H1 (cell line): Measurements from ENCODE around the gene MAP3K14. TPM values are rescaled to one million over a fixed set of nuclear protein-coding genes. Genes with fewer than 3 reads are reported as not detected.

Experiments used
- E2F6 ChIP-seq: IDR thresholded peaks from 2 replicates; pipeline ENCODE4 v1.6.1; 2012; ENCODE audit warnings: inconsistent platforms
- EP300 ChIP-seq, 2 experiments: IDR thresholded peaks; 1 replicate in 1 of 2; 2 replicates in 1 of 2; pipeline ENCODE4 v1.6.1; 2011 to 2012; ENCODE audit warnings: low read depth in 2 of 2, low read length in 2 of 2, mild to moderate bottlenecking in 2 of 2, borderline replicate concordance in 1 of 2, inconsistent platforms in 1 of 2, moderate library complexity in 1 of 2
- FOSL1 ChIP-seq: IDR thresholded peaks from 2 replicates; pipeline ENCODE4 v1.6.1; 2011; ENCODE audit warnings: mild to moderate bottlenecking, low read depth, low read length, moderate library complexity; ENCODE audit not compliant: insufficient read depth
- GABPA ChIP-seq: IDR thresholded peaks from 2 replicates; pipeline ENCODE4 v1.6.1; 2011; ENCODE audit warnings: mild to moderate bottlenecking, low read length, moderate library complexity, borderline replicate concordance; ENCODE audit not compliant: insufficient read depth
- HDAC6 ChIP-seq: IDR thresholded peaks from one replicate; pipeline ENCODE4 v1.7.1; 2012; ENCODE audit warnings: low read depth, mild to moderate bottlenecking, inconsistent platforms, low read length, moderate library complexity
- JUN ChIP-seq: IDR thresholded peaks from 2 replicates; pipeline ENCODE4 v1.6.1; 2011; ENCODE audit warnings: low read depth, mild to moderate bottlenecking, improper control_type of control experiment, low read length
- JUND ChIP-seq: IDR thresholded peaks from 2 replicates; pipeline ENCODE4 v1.6.1; 2011; ENCODE audit warnings: mild to moderate bottlenecking, improper control_type of control experiment, low read length
- NRF1 ChIP-seq: IDR thresholded peaks from 2 replicates; pipeline ENCODE4 v1.6.1; 2011; ENCODE audit warnings: mild to moderate bottlenecking, low read depth, low read length, improper control_type of control experiment
- PHF8 ChIP-seq: fragments of 200-600 bp; sonication (generic); conservative IDR thresholded peaks from 2 replicates; pipeline ENCODE4 v1.7.1; 2012; ENCODE audit warnings: low read depth, mild to moderate bottlenecking, inconsistent platforms, low read length, moderate library complexity
- POLR2A ChIP-seq, 2 experiments: IDR thresholded peaks; 1 replicate in 1 of 2; 2 replicates in 1 of 2; pipeline ENCODE4 v1.6.1; 2011; ENCODE audit warnings: low read depth in 2 of 2, low read length in 2 of 2, mild to moderate bottlenecking in 2 of 2; ENCODE audit errors: control extremely low read depth in 1 of 2
- POLR2AphosphoS5 ChIP-seq: IDR thresholded peaks from 2 replicates; pipeline ENCODE4 v1.6.1; 2011; ENCODE audit warnings: low read depth, low read length
- RNF2 ChIP-seq: fragments of 200-900, 300-1000 bp; sonication (generic); IDR thresholded peaks from 2 replicates; pipeline ENCODE4 v1.7.1; 2016; ENCODE audit warnings: borderline replicate concordance, low read depth, mild to moderate bottlenecking, antibody characterized with exemption, low read length; ENCODE audit not compliant: poor library complexity, severe bottlenecking; ENCODE audit errors: missing control alignments
- RXRA ChIP-seq: IDR thresholded peaks from 2 replicates; pipeline ENCODE4 v1.6.1; 2011; ENCODE audit warnings: low read depth, mild to moderate bottlenecking, low read length, moderate library complexity; ENCODE audit not compliant: insufficient read depth
- SIN3A ChIP-seq, 2 experiments: IDR thresholded peaks in 1 of 2; conservative IDR thresholded peaks in 1 of 2; 2 replicates each; pipeline ENCODE4 v1.6.1; 2011 to 2012; ENCODE audit warnings: low read length in 2 of 2, improper control_type of control experiment in 1 of 2, low read depth in 1 of 2, mild to moderate bottlenecking in 1 of 2
- SIRT6 ChIP-seq: IDR thresholded peaks from one replicate; pipeline ENCODE4 v1.7.1; 2012; ENCODE audit warnings: low read length, inconsistent platforms
- TAF1 ChIP-seq: IDR thresholded peaks from 2 replicates; pipeline ENCODE4 v1.6.1; 2011; ENCODE audit warnings: mild to moderate bottlenecking, low read depth, low read length
- TBP ChIP-seq: IDR thresholded peaks from 2 replicates; pipeline ENCODE4 v1.6.1; 2011; ENCODE audit warnings: low read depth, low read length, improper control_type of control experiment
- TCF12 ChIP-seq: IDR thresholded peaks from 2 replicates; pipeline ENCODE4 v1.6.1; 2011; ENCODE audit warnings: low read depth, mild to moderate bottlenecking, low read length
- TEAD4 ChIP-seq: IDR thresholded peaks from 2 replicates; pipeline ENCODE4 v1.6.1; 2012; ENCODE audit warnings: low read depth, low read length, inconsistent platforms, mixed read lengths
- YY1 ChIP-seq: IDR thresholded peaks from 2 replicates; pipeline ENCODE4 v1.6.1; 2011; ENCODE audit warnings: low read depth, mild to moderate bottlenecking, low read length
- polyA plus RNA-seq, 7 experiments: library from polyadenylated mRNA; depleted of rRNA in 3 of 7; stranded (reverse) in 5 of 7; unstranded in 2 of 7; fragments of >200 nt in 5 of 7; fragments of 200-250 nt in 2 of 7; gene quantifications; 1 replicate in 5 of 7; 2 replicates in 1 of 7; 4 replicates in 1 of 7; pipeline versions ENCODE4 v1.2.1 to v1.2.3, GENCODE V29; 2011 to 2013; ENCODE audit warnings: missing spikeins in 2 of 7, mixed read lengths in 2 of 7
- total RNA-seq: library from RNA; stranded (reverse); fragmentation: NEBNext Ultra II Directional; extraction: Animal tissue kit (Norgen Biotek cat#: 25700); gene quantifications from 2 replicates; pipeline ENCODE4 v1.2.1, GENCODE V29; 2021
- TF ChIP-seq, protein P1 (sequence below), 3 experiments: IDR thresholded peaks; 1 replicate in 2 of 3; 2 replicates in 1 of 3; pipeline versions ENCODE4 v1.5.1 to v1.6.1; 2011; ENCODE audit warnings: low read length in 3 of 3, mild to moderate bottlenecking in 3 of 3, inconsistent platforms in 2 of 3, low read depth in 1 of 3, moderate library complexity in 1 of 3; ENCODE audit not compliant: insufficient read depth in 1 of 3; ENCODE audit errors: control extremely low read depth in 1 of 3

MAP3K14 gene
- total and polyA plus RNA-seq, 2 of the 8 experiments (the other 6 are each of a cell fraction or from before 2014, with no cell fraction given) = 5.2 to 6.1 TPM

DNA sequence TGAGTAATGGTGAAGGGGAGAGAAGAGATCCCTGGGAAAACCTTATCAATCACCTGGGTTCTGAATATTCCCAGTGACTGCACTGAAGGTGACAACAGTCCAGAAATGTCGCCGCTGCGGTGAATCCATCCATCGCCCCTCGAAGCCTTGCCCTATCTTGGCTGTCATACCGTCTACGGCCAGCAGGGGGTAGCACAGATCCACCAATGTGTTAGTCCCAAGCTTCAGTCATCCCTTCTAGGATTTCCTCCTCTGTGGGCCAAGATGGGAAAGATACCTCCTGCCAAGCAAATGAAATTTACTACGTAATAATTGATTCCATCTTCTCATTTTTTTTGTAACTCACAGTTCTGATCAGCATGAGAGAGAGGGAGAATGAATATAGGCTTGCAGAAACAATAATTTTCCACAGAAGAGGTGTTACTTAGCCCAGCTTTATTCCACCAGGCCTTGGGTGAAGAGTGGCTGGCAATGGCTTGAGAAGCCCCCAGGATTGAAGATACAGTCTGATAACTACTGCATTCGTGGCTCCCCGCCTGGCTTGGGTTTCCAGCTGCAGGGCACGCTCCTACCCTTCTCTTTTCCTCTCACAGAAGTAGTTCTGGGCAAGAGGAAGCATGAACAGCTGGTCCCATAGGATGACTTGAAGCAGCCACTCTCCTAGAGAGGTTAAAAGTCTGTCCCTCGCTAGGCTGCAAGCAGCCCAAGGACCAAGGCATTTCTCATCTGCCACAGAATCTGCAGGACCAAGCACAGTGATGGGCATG is 97.7 kb downstream of the MAP3K14 start (continued):
- TF ChIP-seq JUN = no peak
- TF ChIP-seq POLR2A (IDR thresholded peaks at IDR 0.05; ENCODE audit: control extremely low read depth in 1 of 2, low read depth in 2 of 2, low read length in 2 of 2) = no peak
- no peak for TF ChIP-seq YY1
- TF ChIP-seq SIN3A (conservative IDR thresholded peaks at IDR 0.05 in 1 of 2, IDR thresholded peaks at IDR 0.05 in 1 of 2; ENCODE audit: low read depth in 1 of 2, low read length in 2 of 2) = peak in 1 of 2 experiments; percentile 52; a peak in 1 of 4 replicates
- TF ChIP-seq E2F6 = no peak
- 0 out of 2 replicates have a peak, but pooled peaks have one; percentile 19 for TF ChIP-seq TEAD4
- no peak for TF ChIP-seq EP300 (IDR thresholded peaks at IDR 0.05; ENCODE audit: borderline replicate concordance in 1 of 2, low read depth in 2 of 2, low read length in 2 of 2)
- no peak for TF ChIP-seq TAF1
- no peak for TF ChIP-seq RNF2
- TF ChIP-seq TBP = no peak
- TF ChIP-seq GABPA = no peak
- TF ChIP-seq RXRA = no peak
- no peak for TF ChIP-seq TCF12
- no peak for TF ChIP-seq POLR2AphosphoS5
- 0 out of 2 replicates have a peak, but pooled peaks have one; percentile 16 for TF ChIP-seq JUND
- TF ChIP-seq SIRT6 = no peak
- no peak for TF ChIP-seq NRF1
- TF ChIP-seq HDAC6 = no peak
- no peak for TF ChIP-seq PHF8
- TF ChIP-seq FOSL1 = no peak
- TF ChIP-seq, protein P1, sequence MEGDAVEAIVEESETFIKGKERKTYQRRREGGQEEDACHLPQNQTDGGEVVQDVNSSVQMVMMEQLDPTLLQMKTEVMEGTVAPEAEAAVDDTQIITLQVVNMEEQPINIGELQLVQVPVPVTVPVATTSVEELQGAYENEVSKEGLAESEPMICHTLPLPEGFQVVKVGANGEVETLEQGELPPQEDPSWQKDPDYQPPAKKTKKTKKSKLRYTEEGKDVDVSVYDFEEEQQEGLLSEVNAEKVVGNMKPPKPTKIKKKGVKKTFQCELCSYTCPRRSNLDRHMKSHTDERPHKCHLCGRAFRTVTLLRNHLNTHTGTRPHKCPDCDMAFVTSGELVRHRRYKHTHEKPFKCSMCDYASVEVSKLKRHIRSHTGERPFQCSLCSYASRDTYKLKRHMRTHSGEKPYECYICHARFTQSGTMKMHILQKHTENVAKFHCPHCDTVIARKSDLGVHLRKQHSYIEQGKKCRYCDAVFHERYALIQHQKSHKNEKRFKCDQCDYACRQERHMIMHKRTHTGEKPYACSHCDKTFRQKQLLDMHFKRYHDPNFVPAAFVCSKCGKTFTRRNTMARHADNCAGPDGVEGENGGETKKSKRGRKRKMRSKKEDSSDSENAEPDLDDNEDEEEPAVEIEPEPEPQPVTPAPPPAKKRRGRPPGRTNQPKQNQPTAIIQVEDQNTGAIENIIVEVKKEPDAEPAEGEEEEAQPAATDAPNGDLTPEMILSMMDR (IDR thresholded peaks at IDR 0.05; ENCODE audit: control extremely low read depth in 1 of 3, insufficient read depth in 1 of 3, low read depth in 1 of 3, low read length in 3 of 3) = peak; percentile 94 to 97 (median 97)
